Measurements from ENCODE around the gene MAEL.

DNA sequence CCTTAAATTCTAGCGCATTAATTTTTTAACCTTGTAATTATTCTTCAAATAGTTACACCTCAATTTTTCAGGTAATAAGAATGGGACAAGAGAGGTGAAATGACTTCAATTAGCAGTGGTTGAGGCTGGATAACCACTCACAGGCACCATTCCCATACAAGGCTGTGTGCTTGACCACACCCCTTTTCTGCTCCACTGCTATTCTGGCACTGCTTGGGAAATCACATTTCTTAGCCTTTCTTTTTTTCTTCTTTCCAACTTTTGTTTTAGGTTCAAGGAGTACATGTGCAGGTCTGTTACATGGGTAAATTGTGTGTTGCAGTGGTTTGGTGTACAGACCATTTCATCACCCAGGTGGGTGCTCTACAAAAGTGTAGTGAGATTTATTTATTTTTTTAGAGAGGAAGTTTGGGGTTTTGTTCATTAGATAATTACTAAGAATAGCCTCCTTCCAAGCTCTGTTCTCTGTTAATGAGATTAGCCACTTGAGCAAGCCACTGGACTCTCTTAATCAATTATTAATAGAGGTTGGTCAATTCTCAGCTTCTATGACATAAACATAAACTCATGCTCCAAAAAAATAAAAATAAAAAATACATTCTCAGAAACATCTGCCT is 28.1 kb upstream of the MAEL start:
- TF ChIP-seq, protein P1, sequence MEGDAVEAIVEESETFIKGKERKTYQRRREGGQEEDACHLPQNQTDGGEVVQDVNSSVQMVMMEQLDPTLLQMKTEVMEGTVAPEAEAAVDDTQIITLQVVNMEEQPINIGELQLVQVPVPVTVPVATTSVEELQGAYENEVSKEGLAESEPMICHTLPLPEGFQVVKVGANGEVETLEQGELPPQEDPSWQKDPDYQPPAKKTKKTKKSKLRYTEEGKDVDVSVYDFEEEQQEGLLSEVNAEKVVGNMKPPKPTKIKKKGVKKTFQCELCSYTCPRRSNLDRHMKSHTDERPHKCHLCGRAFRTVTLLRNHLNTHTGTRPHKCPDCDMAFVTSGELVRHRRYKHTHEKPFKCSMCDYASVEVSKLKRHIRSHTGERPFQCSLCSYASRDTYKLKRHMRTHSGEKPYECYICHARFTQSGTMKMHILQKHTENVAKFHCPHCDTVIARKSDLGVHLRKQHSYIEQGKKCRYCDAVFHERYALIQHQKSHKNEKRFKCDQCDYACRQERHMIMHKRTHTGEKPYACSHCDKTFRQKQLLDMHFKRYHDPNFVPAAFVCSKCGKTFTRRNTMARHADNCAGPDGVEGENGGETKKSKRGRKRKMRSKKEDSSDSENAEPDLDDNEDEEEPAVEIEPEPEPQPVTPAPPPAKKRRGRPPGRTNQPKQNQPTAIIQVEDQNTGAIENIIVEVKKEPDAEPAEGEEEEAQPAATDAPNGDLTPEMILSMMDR (IDR thresholded peaks at IDR 0.05 in 4 of 5, conservative IDR thresholded peaks at IDR 0.05 in 1 of 5), result no peak
- no peak for TF ChIP-seq POLR2A (IDR thresholded peaks at IDR 0.05)

All from gastrocnemius medialis (tissue), 4 donors.